Body of pancreas (tissue), 4 donors: ENCODE measurements around the gene TUBGCP2. TPM values are rescaled to one million over a fixed set of nuclear protein-coding genes. Genes with fewer than 3 reads are reported as not detected.

Experiments used
- ATAC-seq: fragments of 150-250 bp; one replicate; pipeline ENCODE4 v1.9.1; 2016
- DNase-seq, 4 donors: peaks; one replicate each; pipeline ENCODE4 v3.0.0-alpha.2; 2019
- H3K27ac ChIP-seq, 4 donors: fragments of 200-600 bp; sonication (generic); 1 replicate in 3 of 4; 2 replicates in 1 of 4; pipeline versions ENCODE4 v1.5.1 to v1.6.1; 2016 to 2019; ENCODE audit warnings: mild to moderate bottlenecking in 1 of 4, mixed read lengths in 1 of 4, moderate library complexity in 1 of 4
- H3K27me3 ChIP-seq, 2 donors: fragments of 200-600 bp; sonication (generic); one replicate each; pipeline ENCODE4 v1.6.0; 2016; ENCODE audit warnings: mild to moderate bottlenecking in 1 of 2
- H3K36me3 ChIP-seq, 2 donors: fragments of 200-600 bp; sonication (generic); replicated peaks in 1 of 2; 2 replicates each; pipeline ENCODE4 v1.5.1; 2016; ENCODE audit warnings: low read depth in 2 of 2; ENCODE audit not compliant: insufficient read depth in 1 of 2
- H3K4me1 ChIP-seq: fragments of 200-600 bp; sonication (generic); one replicate; pipeline ENCODE4 v1.6.0; 2016
- H3K4me3 ChIP-seq, 2 donors: fragments of 200-600 bp; sonication (generic); 1 replicate in 1 of 2; 2 replicates in 1 of 2; pipeline ENCODE4 v1.5.1; 2016 to 2019
- H3K9me3 ChIP-seq, 3 donors: fragments of 200-600 bp; sonication (generic); 1 replicate in 2 of 3; 2 replicates in 1 of 3; pipeline ENCODE4 v1.5.1; 2016
- POLR2A ChIP-seq, 3 donors: fragments of 450-650 bp; IDR thresholded peaks; one replicate each; pipeline ENCODE4 v1.6.1; 2016; ENCODE audit warnings: antibody characterized with exemption in 3 of 3, mild to moderate bottlenecking in 2 of 3
- WGBS, 2 donors: methylation state at CpG; one replicate each; pipeline ENCODE4 v1.1.5; 2017; 5-methylcytosine and 5-hydroxymethylcytosine counted together
- intact Hi-C: fragments of 100-400 bp; cut with DNase I; formaldehyde crosslinking; loops from one replicate; pipeline ENCODE4 v1.15.1; 2023
- total RNA-seq, 2 donors: library from RNA; depleted of rRNA; stranded (reverse); fragments of >200 nt; gene quantifications; one replicate each; pipeline ENCODE4 v1.1.0, GENCODE V29; 2016
- TF ChIP-seq, protein P1 (sequence below), 7 experiments: fragments of 450-650 bp in 4 of 7; fragments of 200-600 bp in 3 of 7; sonication (generic) in 3 of 7; IDR thresholded peaks; one replicate each; pipeline ENCODE4 v1.5.1; 2016 to 2019; ENCODE audit warnings: antibody characterized with exemption in 7 of 7

The TUBGCP2 gene
- total RNA-seq, 2 donors from 2014 or later = 32.2 to 36.6 TPM

DNA sequence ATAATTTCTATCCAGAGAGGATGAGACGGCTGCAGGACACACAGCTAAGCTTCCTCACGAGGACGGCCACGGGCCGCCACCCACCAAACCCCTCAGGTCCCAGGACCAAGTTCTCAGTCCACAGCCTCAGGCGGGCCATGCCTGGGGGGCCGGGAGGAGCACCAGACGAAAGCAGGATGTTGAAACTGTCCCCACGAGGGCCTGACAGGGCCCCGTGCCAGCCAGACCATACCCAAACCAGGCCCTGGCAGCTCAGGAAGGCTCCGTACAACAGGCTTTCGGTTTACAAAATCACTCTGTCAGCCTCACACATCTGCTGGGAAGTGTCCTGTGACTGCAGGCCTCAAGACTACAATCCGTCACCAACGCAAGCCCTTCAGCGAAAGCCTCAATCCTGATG lies 14.5 kb downstream of the TUBGCP2 start:
- H3K4me1 ChIP-seq = no peaks in the 10 kb centered on the region
- 83 to 90% methylated on average over 7 to 15 of the region's 15 CpGs for WGBS, 2 donors
- no peak overlapping the region for H3K4me3 ChIP-seq
- TF ChIP-seq, protein P1, sequence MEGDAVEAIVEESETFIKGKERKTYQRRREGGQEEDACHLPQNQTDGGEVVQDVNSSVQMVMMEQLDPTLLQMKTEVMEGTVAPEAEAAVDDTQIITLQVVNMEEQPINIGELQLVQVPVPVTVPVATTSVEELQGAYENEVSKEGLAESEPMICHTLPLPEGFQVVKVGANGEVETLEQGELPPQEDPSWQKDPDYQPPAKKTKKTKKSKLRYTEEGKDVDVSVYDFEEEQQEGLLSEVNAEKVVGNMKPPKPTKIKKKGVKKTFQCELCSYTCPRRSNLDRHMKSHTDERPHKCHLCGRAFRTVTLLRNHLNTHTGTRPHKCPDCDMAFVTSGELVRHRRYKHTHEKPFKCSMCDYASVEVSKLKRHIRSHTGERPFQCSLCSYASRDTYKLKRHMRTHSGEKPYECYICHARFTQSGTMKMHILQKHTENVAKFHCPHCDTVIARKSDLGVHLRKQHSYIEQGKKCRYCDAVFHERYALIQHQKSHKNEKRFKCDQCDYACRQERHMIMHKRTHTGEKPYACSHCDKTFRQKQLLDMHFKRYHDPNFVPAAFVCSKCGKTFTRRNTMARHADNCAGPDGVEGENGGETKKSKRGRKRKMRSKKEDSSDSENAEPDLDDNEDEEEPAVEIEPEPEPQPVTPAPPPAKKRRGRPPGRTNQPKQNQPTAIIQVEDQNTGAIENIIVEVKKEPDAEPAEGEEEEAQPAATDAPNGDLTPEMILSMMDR (IDR thresholded peaks at IDR 0.05) = no peak
- no peak for TF ChIP-seq POLR2A (IDR thresholded peaks at IDR 0.05)
- intact Hi-C loops = no loop called here
- peaks cover 7 to 58% of the 10 kb centered on the region in 2 donors for H3K36me3 ChIP-seq
- H3K27me3 ChIP-seq = no peaks in the 10 kb centered on the region
- H3K27ac ChIP-seq = peak overlapping the region in 1 of 4 donors; percentile 62
- DNase-seq (peak in 1 of 4 donors; percentile 59), ATAC-seq (no peak)
- no peaks in the 10 kb centered on the region for H3K9me3 ChIP-seq

DNA sequence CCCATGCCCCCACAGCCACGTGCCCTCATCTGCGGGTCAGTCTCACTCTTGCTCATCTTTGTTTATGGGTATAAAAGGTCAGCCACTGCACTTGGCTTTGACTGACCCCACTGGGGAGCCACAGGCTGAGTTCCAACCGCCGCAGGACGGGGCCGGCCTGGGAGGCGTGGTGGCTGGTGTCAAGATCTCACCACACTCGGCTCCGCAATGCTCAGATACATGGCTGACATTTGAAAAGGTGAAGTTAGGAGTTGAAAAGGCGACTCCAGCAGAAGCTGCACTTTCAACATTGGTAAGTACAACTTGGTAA lies 14.9 kb downstream of the TUBGCP2 start:
- H3K36me3 ChIP-seq = peaks cover 11 to 57% of the 10 kb centered on the region in 2 donors
- TF ChIP-seq, protein P1 (IDR thresholded peaks at IDR 0.05) = no peak
- no peak for TF ChIP-seq POLR2A (IDR thresholded peaks at IDR 0.05)
- intact Hi-C loops = no loop called here

DNA sequence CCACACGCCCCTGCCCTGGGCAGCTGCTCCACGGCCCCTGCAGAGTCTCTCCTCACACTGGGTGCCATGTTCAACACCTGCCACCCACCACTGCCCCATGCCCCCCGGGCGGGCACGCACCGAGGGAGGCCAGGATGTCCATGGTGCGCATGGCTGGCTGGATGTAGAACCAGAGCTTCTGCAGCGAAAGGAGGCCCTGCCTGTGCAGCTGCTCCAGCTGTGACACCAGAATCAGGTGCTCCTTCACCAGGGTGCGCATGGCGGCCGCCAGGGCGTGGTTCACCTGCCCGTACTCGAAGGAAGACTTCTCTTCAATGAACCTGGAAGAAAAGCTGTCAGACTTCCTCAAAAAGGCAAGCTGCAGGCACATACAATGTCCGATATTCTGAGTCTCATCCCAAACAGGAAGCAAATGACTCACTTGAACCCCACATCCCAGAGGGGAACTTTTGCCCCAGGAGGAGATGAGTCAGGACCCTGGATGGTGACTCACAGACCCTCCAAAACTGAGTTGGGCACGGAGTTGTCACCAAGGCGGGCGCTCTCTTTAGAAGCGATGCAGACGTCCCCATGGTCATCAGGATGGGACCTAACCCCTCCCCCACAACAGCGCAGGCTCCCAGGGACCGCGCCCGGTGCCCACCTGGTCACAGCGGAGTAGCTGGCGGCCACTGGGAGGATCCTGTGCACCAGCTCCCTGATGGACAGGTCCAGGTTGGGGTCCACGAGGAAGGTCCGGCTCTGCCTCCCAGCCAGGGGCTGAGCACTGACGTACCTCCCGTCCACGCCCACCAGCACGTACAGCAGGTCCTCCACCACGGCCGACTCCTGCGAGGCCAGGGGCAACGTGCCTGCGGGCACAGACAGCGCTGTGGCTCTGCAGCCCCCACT lies 15.5 kb downstream of the TUBGCP2 start:
- TF ChIP-seq, protein P1 (IDR thresholded peaks at IDR 0.05) = no peak
- TF ChIP-seq POLR2A (IDR thresholded peaks at IDR 0.05) = no peak
- Histone ChIP-seq H3K4me3 (no peak overlapping the region), H3K9me3 (no peaks in the 10 kb centered on the region), H3K27ac (peak overlapping the region in 1 of 4 donors; percentile 55), H3K4me1 (no peaks in the 10 kb centered on the region), H3K36me3 (peaks cover 16 to 56% of the 10 kb centered on the region in 2 donors), H3K27me3 (no peaks in the 10 kb centered on the region)
- 87 to 91% methylated on average over 16 to 37 of the region's 38 CpGs for WGBS, 2 donors
- intact Hi-C loops = no loop called here
- peak in 1 of 4 donors; percentile 55 for DNase-seq
- ATAC-seq = peak; percentile 18

More for the DNA sequence above, 14.9 kb downstream of the TUBGCP2 start:
- DNase-seq = no peak
- H3K27ac ChIP-seq = peak overlapping the region in 1 of 4 donors; percentile 55
- no peaks in the 10 kb centered on the region for H3K9me3 ChIP-seq
- no peak for ATAC-seq
- H3K27me3 ChIP-seq = no peaks in the 10 kb centered on the region
- 91 to 96% methylated on average over 10 of the region's 10 CpGs for WGBS, 2 donors
- no peak overlapping the region for H3K4me3 ChIP-seq
- H3K4me1 ChIP-seq = no peaks in the 10 kb centered on the region

DNA sequence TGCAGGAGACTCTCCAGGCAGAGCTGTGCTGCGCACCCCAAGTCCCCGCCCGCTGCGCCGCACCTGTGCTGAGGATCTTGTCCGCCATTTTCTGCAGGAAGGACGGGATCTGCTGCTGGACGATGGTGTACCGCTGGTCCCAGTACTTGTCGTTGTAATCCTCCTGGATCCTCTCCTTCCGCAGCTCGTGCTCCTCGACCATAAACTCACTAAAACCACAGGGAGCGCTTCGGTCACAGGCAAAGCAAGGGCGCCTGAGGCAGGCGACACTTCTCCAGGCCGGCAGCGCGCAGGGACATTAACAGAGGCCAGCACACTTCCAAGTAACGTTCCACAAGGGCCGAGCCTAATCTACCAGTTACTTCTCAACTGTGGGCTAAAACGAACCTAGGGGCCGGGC lies 18.9 kb downstream of the TUBGCP2 start:
- Histone ChIP-seq H3K4me1 (no peaks in the 10 kb centered on the region), H3K27me3 (no peaks in the 10 kb centered on the region), H3K27ac (no peak overlapping the region), H3K4me3 (no peak overlapping the region), H3K36me3 (peaks cover 26 to 36% of the 10 kb centered on the region in 2 donors), H3K9me3 (no peaks in the 10 kb centered on the region)
- WGBS, 2 donors = 93 to 95% methylated on average over 8 to 24 of the region's 24 CpGs
- TF ChIP-seq, protein P1 (IDR thresholded peaks at IDR 0.05) = no peak
- no peak for TF ChIP-seq POLR2A (IDR thresholded peaks at IDR 0.05)
- DNase-seq (no peak), ATAC-seq (no peak)
- intact Hi-C loops = no loop called here
